H9 (cell line): Measurements from ENCODE around the gene ZBTB6. TPM values are rescaled to one million over a fixed set of nuclear protein-coding genes. Genes with fewer than 3 reads are reported as not detected.

ENCODE experiments used
- DNase-seq: peaks from one replicate; pipeline ENCODE4 v3.0.0-alpha.2; 2017
- H2AFZ ChIP-seq: one replicate; pipeline ENCODE4 v1.6.1; 2013; ENCODE audit warnings: mild to moderate bottlenecking, low read length, control low read depth, moderate library complexity
- H2AK5ac ChIP-seq: 2 replicates; pipeline ENCODE4 v1.6.1; 2013; ENCODE audit warnings: low read length, control low read depth, mixed read lengths; ENCODE audit not compliant: insufficient read length
- H2BK120ac ChIP-seq: one replicate; pipeline ENCODE4 v1.6.1; 2013; ENCODE audit warnings: low read depth, mild to moderate bottlenecking, low read length, control low read depth, inconsistent platforms; ENCODE audit not compliant: poor library complexity, severe bottlenecking
- H2BK12ac ChIP-seq: 2 replicates; pipeline ENCODE4 v1.6.1; 2013; ENCODE audit warnings: low read length, control low read depth, mixed read lengths, low read depth; ENCODE audit not compliant: insufficient read length
- H2BK15ac ChIP-seq: 2 replicates; pipeline ENCODE4 v1.6.1; 2013; ENCODE audit warnings: low read depth, low read length, control low read depth
- H2BK20ac ChIP-seq: one replicate; pipeline ENCODE4 v1.6.1; 2013; ENCODE audit warnings: low read depth, mild to moderate bottlenecking, low read length, control low read depth, inconsistent platforms; ENCODE audit not compliant: poor library complexity, severe bottlenecking
- H2BK5ac ChIP-seq: 2 replicates; pipeline ENCODE4 v1.6.1; 2013; ENCODE audit warnings: low read length, control low read depth, mixed read lengths; ENCODE audit not compliant: insufficient read length
- H3K14ac ChIP-seq: 2 replicates; pipeline ENCODE4 v1.6.1; 2013; ENCODE audit warnings: low read length, control low read depth; ENCODE audit not compliant: insufficient read depth
- H3K18ac ChIP-seq: 2 replicates; pipeline ENCODE4 v1.6.1; 2013; ENCODE audit warnings: low read depth, mild to moderate bottlenecking, mixed read lengths, low read length, control low read depth; ENCODE audit not compliant: insufficient read length
- H3K23ac ChIP-seq: 2 replicates; pipeline ENCODE4 v1.6.1; 2013; ENCODE audit warnings: low read length, control low read depth, mixed read lengths, low read depth; ENCODE audit not compliant: insufficient read length
- H3K23me2 ChIP-seq: 2 replicates; pipeline ENCODE4 v1.6.1; 2013; ENCODE audit warnings: low read depth, mild to moderate bottlenecking, mixed read lengths, low read length, control low read depth; ENCODE audit not compliant: insufficient read length, poor library complexity, severe bottlenecking
- H3K27ac ChIP-seq: 2 replicates; pipeline ENCODE4 v1.5.1; 2013; ENCODE audit warnings: low read length, control low read depth, mixed read lengths, low read depth; ENCODE audit not compliant: insufficient read length
- H3K27me3 ChIP-seq: 2 replicates; pipeline ENCODE4 v1.6.1; 2013; ENCODE audit warnings: low read length, control low read depth, inconsistent platforms; ENCODE audit not compliant: insufficient read depth
- H3K4ac ChIP-seq: 2 replicates; pipeline ENCODE4 v1.6.1; 2013; ENCODE audit warnings: low read depth, mild to moderate bottlenecking, control low read depth, inconsistent platforms, low read length, moderate library complexity
- H3K4me1 ChIP-seq: 2 replicates; pipeline ENCODE4 v1.6.1; 2013; ENCODE audit warnings: low read length, control low read depth, inconsistent platforms; ENCODE audit not compliant: insufficient read depth
- H3K4me2 ChIP-seq: 2 replicates; pipeline ENCODE4 v1.6.1; 2013; ENCODE audit warnings: low read length, control low read depth, mixed read lengths; ENCODE audit not compliant: insufficient read length, insufficient read depth
- H3K56ac ChIP-seq: 2 replicates; pipeline ENCODE4 v1.6.1; 2013; ENCODE audit warnings: low read depth, mild to moderate bottlenecking, mixed read lengths, low read length, control low read depth; ENCODE audit not compliant: insufficient read length
- H3K79me1 ChIP-seq: 2 replicates; pipeline ENCODE4 v1.6.1; 2013; ENCODE audit warnings: low read depth, mild to moderate bottlenecking, moderate library complexity, low read length, control low read depth, inconsistent platforms; ENCODE audit not compliant: insufficient read depth, poor library complexity, severe bottlenecking
- H3K79me2 ChIP-seq: 2 replicates; pipeline ENCODE4 v1.6.1; 2013; ENCODE audit warnings: low read length, control low read depth, inconsistent platforms; ENCODE audit not compliant: insufficient read depth
- H3K9ac ChIP-seq: 2 replicates; pipeline ENCODE4 v1.6.1; 2013; ENCODE audit warnings: low read length, control low read depth, mixed read lengths; ENCODE audit not compliant: insufficient read length; ENCODE audit errors: extremely low read depth
- H3K9me3 ChIP-seq: one replicate; pipeline ENCODE4 v1.6.1; 2013; ENCODE audit warnings: low read depth, low read length, inconsistent platforms; ENCODE audit not compliant: control insufficient read depth
- H3T11ph ChIP-seq: one replicate; pipeline ENCODE4 v1.6.1; 2013; ENCODE audit warnings: mild to moderate bottlenecking, low read length, control low read depth, inconsistent platforms
- H4K20me1 ChIP-seq: one replicate; pipeline ENCODE4 v1.6.1; 2013; ENCODE audit not compliant: control insufficient read depth, insufficient read length, insufficient read depth
- H4K5ac ChIP-seq: 2 replicates; pipeline ENCODE4 v1.6.1; 2013; ENCODE audit warnings: low read depth, mild to moderate bottlenecking, mixed read lengths, low read length, control low read depth; ENCODE audit not compliant: insufficient read length
- H4K8ac ChIP-seq: replicated peaks from 2 replicates; pipeline ENCODE4 v1.6.1; 2013; ENCODE audit warnings: low read length, control low read depth, mixed read lengths, low read depth; ENCODE audit not compliant: insufficient read length
- H4K91ac ChIP-seq: 2 replicates; pipeline ENCODE4 v1.6.1; 2013; ENCODE audit warnings: low read depth, mild to moderate bottlenecking, moderate library complexity, mixed read lengths, low read length, control low read depth; ENCODE audit not compliant: insufficient read length
- H3K27ac Mint-ChIP-seq, 3 experiments: 2 replicates in 2 of 3; 3 replicates in 1 of 3; pipeline ENCODE4 v1.8.0; 2020 to 2021; ENCODE audit warnings: mixed read lengths in 3 of 3, mild to moderate bottlenecking in 1 of 3, moderate library complexity in 1 of 3
- H3K27me3 Mint-ChIP-seq: 2 replicates; pipeline ENCODE4 v1.8.0; 2021; ENCODE audit warnings: low read depth, mild to moderate bottlenecking, moderate library complexity, mixed read lengths
- H3K36me3 Mint-ChIP-seq, 3 experiments: 2 replicates in 2 of 3; 3 replicates in 1 of 3; pipeline ENCODE4 v1.8.0; 2020 to 2021; ENCODE audit warnings: low read depth in 3 of 3, mixed read lengths in 3 of 3; ENCODE audit not compliant: insufficient read depth in 1 of 3
- H3K4me1 Mint-ChIP-seq, 2 experiments: 2 replicates each; pipeline ENCODE4 v1.8.0; 2020; ENCODE audit warnings: mixed read lengths in 2 of 2
- H3K4me3 Mint-ChIP-seq, 2 experiments: 2 replicates in 1 of 2; 3 replicates in 1 of 2; pipeline ENCODE4 v1.8.0; 2020 to 2021; ENCODE audit warnings: mild to moderate bottlenecking in 2 of 2, mixed read lengths in 2 of 2, moderate library complexity in 1 of 2
- H3K9me3 Mint-ChIP-seq, 2 experiments: 2 replicates in 1 of 2; 3 replicates in 1 of 2; pipeline ENCODE4 v1.8.0; 2020; ENCODE audit warnings: mild to moderate bottlenecking in 2 of 2, mixed read lengths in 2 of 2, moderate library complexity in 1 of 2
- CTCF ChIP-seq: fragments of 200-600 bp; sonication (generic); conservative IDR thresholded peaks from 3 replicates; pipeline ENCODE4 v1.8.0; 2021; ENCODE audit warnings: antibody characterized with exemption, mild to moderate bottlenecking
- WGBS: extraction: QIAGEN DNeasy Blood & Tissue Kit; methylation state at CpG from one replicate; pipeline ENCODE4 v1.1.7; 2013; ENCODE audit warnings: missing lambda C conversion rate, low lambda C conversion rate, mixed read lengths; ENCODE audit not compliant: insufficient read length; ENCODE audit errors: extremely low coverage; 5-methylcytosine and 5-hydroxymethylcytosine counted together
- total RNA-seq: library from RNA; stranded (reverse); gene quantifications from 2 replicates; pipeline ENCODE4 v1.2.1, GENCODE V29; 2021

Gene ZBTB6
- total RNA-seq, 1 experiment from 2014 or later, result 10.2 TPM

GRCh38 chr9:122904823-122905710, 8.1 kb downstream of the ZBTB6 start, which contains the start of gene RC3H2:
RC3H2 (minus strand) TSS chr9:122905359; CDS start chr9:122897509, 7,850 bp downstream.
- H3K79me1 ChIP-seq, result peaks cover 3% of the 10 kb centered on the region
- peak within 1 kb of the TSS; percentile 39 for H2BK120ac ChIP-seq
- H3K27me3 ChIP-seq, result no peaks in the 10 kb centered on the region
- no peak within 1 kb of the TSS for H2BK5ac ChIP-seq
- WGBS, result no CpG with 5 or more reads among the region's 77 CpGs
- no peaks in the 10 kb centered on the region for H3K9me3 Mint-ChIP-seq
- H3K56ac ChIP-seq, result no peak within 1 kb of the TSS
- peaks cover 10 to 11% of the 10 kb centered on the region in 2 experiments for H3K4me1 Mint-ChIP-seq
- H3K14ac ChIP-seq, result peak within 1 kb of the TSS; percentile 92
- H3K79me2 ChIP-seq, result peaks cover 15% of the 10 kb centered on the region; the same call in 1 of the 2 replicates
- no peak within 1 kb of the TSS for H4K8ac ChIP-seq
- no peak for TF ChIP-seq CTCF
- no peaks in the 10 kb centered on the region for H3K27me3 Mint-ChIP-seq
- H2AFZ ChIP-seq, result peak within 1 kb of the TSS; percentile 71
- no peak within 1 kb of the TSS for H2BK20ac ChIP-seq
- H2BK15ac ChIP-seq, result no peak within 1 kb of the TSS; the same call in 1 of the 2 replicates
- H3K9ac ChIP-seq, result peak within 1 kb of the TSS; percentile 92
- no peak within 1 kb of the TSS for H3K23ac ChIP-seq
- peaks cover 0 to 5% (median 0%) of the 10 kb centered on the region in 3 experiments; a peak in 2 of 7 replicates for H3K36me3 Mint-ChIP-seq
- H3K23me2 ChIP-seq, result no peaks in the 10 kb centered on the region
- peak within 1 kb of the TSS; percentile 83 for H3K18ac ChIP-seq
- no peak within 1 kb of the TSS; the same call in 1 of the 2 replicates for H3K4ac ChIP-seq
- H4K20me1 ChIP-seq, result no peaks in the 10 kb centered on the region
- H4K5ac ChIP-seq, result no peak within 1 kb of the TSS
- no peaks in the 10 kb centered on the region for H3K4me1 ChIP-seq
- no peak within 1 kb of the TSS for H2AK5ac ChIP-seq
- no peaks in the 10 kb centered on the region for H3K9me3 ChIP-seq
- peak; percentile 100 for DNase-seq
- H3K4me2 ChIP-seq, result peak within 1 kb of the TSS; percentile 88
- no peak within 1 kb of the TSS for H4K91ac ChIP-seq
- H3T11ph ChIP-seq, result no peak within 1 kb of the TSS
- H3K27ac ChIP-seq, result no peak within 1 kb of the TSS
- H3K27ac Mint-ChIP-seq, result peak within 1 kb of the TSS; percentile 97 to 98 (median 98)
- H3K4me3 Mint-ChIP-seq, result peak within 1 kb of the TSS; percentile 90 to 93
- H2BK12ac ChIP-seq, result no peak within 1 kb of the TSS
